AG09309 (cell line): Measurements from ENCODE around the gene ILKAP.

ENCODE experiments used
- DNase-seq: peaks from one replicate; pipeline ENCODE4 v3.0.0-alpha.2; 2010; ENCODE audit warnings: low read depth
- H3K4me3 ChIP-seq: 2 replicates; pipeline ENCODE4 v1.5.1; 2011; ENCODE audit warnings: mild to moderate bottlenecking, low read depth, low read length, moderate library complexity; ENCODE audit not compliant: control insufficient read depth
- TF ChIP-seq, protein P1 (sequence below): IDR thresholded peaks from 2 replicates; pipeline ENCODE4 v1.5.1; 2011; ENCODE audit warnings: mild to moderate bottlenecking, low read depth, low read length, inconsistent platforms; ENCODE audit not compliant: insufficient read depth, control insufficient read depth; ENCODE audit errors: missing control alignments

ILKAP gene, protein sequence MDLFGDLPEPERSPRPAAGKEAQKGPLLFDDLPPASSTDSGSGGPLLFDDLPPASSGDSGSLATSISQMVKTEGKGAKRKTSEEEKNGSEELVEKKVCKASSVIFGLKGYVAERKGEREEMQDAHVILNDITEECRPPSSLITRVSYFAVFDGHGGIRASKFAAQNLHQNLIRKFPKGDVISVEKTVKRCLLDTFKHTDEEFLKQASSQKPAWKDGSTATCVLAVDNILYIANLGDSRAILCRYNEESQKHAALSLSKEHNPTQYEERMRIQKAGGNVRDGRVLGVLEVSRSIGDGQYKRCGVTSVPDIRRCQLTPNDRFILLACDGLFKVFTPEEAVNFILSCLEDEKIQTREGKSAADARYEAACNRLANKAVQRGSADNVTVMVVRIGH

GRCh38 chr2:238203094-238203972 is at the start of gene ILKAP:
Gene ILKAP (minus strand): TSS chr2:238203695. CDS start chr2:238203553, 142 bp downstream.
- TF ChIP-seq, protein P1, sequence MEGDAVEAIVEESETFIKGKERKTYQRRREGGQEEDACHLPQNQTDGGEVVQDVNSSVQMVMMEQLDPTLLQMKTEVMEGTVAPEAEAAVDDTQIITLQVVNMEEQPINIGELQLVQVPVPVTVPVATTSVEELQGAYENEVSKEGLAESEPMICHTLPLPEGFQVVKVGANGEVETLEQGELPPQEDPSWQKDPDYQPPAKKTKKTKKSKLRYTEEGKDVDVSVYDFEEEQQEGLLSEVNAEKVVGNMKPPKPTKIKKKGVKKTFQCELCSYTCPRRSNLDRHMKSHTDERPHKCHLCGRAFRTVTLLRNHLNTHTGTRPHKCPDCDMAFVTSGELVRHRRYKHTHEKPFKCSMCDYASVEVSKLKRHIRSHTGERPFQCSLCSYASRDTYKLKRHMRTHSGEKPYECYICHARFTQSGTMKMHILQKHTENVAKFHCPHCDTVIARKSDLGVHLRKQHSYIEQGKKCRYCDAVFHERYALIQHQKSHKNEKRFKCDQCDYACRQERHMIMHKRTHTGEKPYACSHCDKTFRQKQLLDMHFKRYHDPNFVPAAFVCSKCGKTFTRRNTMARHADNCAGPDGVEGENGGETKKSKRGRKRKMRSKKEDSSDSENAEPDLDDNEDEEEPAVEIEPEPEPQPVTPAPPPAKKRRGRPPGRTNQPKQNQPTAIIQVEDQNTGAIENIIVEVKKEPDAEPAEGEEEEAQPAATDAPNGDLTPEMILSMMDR = no peak
- DNase-seq = peak; percentile 23
- peak within 1 kb of the TSS; percentile 74 for H3K4me3 ChIP-seq

DNA sequence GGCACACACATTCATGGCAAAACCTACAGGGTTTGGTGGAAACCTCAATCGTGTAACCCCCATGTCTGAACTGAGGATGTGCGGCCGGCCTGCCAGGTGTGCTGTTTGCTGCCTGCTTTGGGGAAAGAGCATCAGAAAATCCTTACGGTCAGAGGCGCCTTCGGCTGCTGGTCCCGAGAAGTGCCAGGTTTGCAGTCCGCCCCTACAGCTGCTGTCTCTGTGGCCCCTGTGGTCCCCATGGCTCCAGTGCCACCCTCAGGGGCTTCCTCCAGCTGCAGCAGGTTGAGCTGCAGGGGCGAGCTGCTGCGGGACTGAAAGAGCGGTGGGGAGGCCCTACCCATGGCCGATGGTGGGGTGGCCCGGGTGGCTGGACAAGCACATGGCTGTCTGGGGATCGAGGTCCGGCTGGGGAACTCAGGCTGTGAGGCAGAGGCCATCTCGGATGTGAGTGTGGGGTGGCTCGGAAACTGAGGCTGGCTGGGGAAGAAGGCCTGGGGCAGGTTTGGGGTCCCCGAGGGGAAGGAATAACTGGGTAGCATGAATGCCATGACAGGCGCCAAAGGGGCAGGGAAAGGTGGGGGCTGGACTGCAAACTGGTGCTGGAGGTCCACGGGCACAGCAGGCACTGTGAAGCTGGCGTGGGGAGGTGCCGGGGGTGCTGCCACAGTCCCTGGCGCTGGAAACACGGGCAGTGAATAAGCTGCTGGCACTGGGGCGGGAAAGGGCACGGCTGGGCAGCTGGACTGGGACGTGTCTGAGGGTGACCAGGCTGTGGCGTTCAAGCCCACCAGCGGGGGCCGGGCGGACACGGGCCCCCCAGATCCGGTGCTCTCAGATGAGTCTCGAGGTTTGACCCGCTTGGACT is 49.5 kb upstream of the ILKAP start:
- no peak overlapping the region for H3K4me3 ChIP-seq
- TF ChIP-seq, protein P1 = no peak
- DNase-seq = no peak

DNA sequence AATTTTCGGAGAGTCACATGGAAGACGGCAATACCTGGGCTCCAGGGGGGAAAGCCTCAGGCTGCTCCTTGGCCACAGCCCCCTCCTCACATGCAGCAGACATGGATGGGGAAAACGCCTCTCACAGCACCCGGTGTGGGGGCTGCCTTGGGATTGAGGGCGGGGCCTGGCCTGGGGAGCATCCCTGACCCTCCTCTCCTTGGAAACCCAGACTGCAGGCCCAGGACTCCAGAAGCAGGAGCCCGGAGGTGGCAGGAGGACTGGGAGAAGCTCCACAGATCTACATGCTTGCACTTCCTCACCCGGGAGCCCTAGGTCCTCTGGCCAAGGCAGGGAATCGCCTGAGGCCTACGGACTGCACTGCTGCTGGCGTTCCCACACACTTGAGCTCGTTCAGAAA is 48.5 kb upstream of the ILKAP start:
- TF ChIP-seq, protein P1 = no peak
- DNase-seq = no peak
- H3K4me3 ChIP-seq = no peak overlapping the region

DNA sequence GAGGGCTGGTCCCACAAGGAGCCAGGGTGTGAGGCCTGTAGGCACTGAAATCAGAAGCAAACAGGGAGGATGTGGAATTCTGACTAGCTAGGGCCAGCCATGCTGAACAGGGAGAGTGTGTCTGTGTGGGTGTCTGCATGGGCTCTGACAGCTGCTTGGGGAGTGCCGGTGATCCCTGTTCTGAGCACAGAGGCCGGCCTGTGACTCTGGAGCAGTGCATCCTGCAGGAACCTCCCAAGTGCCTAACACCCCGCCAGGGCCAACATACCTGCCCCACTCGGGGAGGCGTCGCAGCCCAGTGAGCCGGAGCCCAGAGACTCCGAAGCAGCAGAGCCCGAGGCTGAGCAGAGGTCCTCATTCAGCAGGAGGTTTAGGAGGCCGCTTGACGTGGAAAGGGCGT is 47.8 kb upstream of the ILKAP start:
- no peak overlapping the region for H3K4me3 ChIP-seq
- DNase-seq = no peak
- TF ChIP-seq, protein P1 = no peak

GRCh38 chr2:238250896-238251295 is 47.4 kb upstream of the ILKAP start:
- H3K4me3 ChIP-seq = no peak overlapping the region
- TF ChIP-seq, protein P1 = no peak
- DNase-seq = no peak
